DOHH2 (cell line): ENCODE measurements around the gene PHOSPHO1.
A peak's percentile ranks its signal among the peaks of the same experiment; 100 is the strongest.

Source experiments
- H3F3A ChIP-seq: fragments of 200-600 bp; sonication (generic), shearing (Covaris generic); 2 replicates; pipeline ENCODE4 v1.6.0; 2016; ENCODE audit warnings: antibody characterized with exemption, mild to moderate bottlenecking; ENCODE audit not compliant: control insufficient read depth, insufficient read depth
- H3K27ac ChIP-seq: fragments of 200-600 bp; sonication (generic); 2 replicates; pipeline ENCODE4 v1.5.1; 2014; ENCODE audit warnings: low read depth, mild to moderate bottlenecking, low read length, moderate library complexity
- H3K27me3 ChIP-seq: fragments of 200-600 bp; sonication (generic); 2 replicates; pipeline ENCODE4 v1.6.1; 2014; ENCODE audit warnings: mild to moderate bottlenecking, low read length, mixed read lengths; ENCODE audit not compliant: control insufficient read depth
- H3K36me3 ChIP-seq: fragments of 200-600 bp; sonication (generic); 2 replicates; pipeline ENCODE4 v1.6.1; 2014; ENCODE audit warnings: mild to moderate bottlenecking, low read length, moderate library complexity, mixed read lengths; ENCODE audit not compliant: control insufficient read depth
- H3K4me1 ChIP-seq: fragments of 200-600 bp; sonication (generic); 2 replicates; pipeline ENCODE4 v1.6.1; 2014; ENCODE audit warnings: mild to moderate bottlenecking, low read length, mixed read lengths; ENCODE audit not compliant: control insufficient read depth
- H3K4me2 ChIP-seq: fragments of 200-600 bp; sonication (generic); 2 replicates; pipeline ENCODE4 v1.6.0; 2014; ENCODE audit warnings: mild to moderate bottlenecking, low read length, moderate library complexity
- H3K4me3 ChIP-seq: fragments of 200-600 bp; sonication (generic); 2 replicates; pipeline ENCODE4 v1.5.1; 2014; ENCODE audit warnings: mild to moderate bottlenecking, low read length, mixed read lengths
- H3K79me2 ChIP-seq: fragments of 200-600 bp; sonication (generic); 2 replicates; pipeline ENCODE4 v1.6.1; 2014; ENCODE audit warnings: mild to moderate bottlenecking, low read length, mixed read lengths; ENCODE audit not compliant: control insufficient read depth
- H3K9me2 ChIP-seq: fragments of 200-600 bp; sonication (generic); replicated peaks from 2 replicates; pipeline ENCODE4 v1.6.1; 2014; ENCODE audit warnings: mild to moderate bottlenecking, low read length, mixed read lengths; ENCODE audit not compliant: control insufficient read depth
- H3K9me3 ChIP-seq: fragments of 200-600 bp; sonication (generic); 2 replicates; pipeline ENCODE4 v1.6.1; 2014; ENCODE audit warnings: antibody characterized with exemption, low read length, mixed read lengths; ENCODE audit not compliant: control insufficient read depth, insufficient read depth
- H4K20me1 ChIP-seq: fragments of 200-600 bp; sonication (generic); 2 replicates; pipeline ENCODE4 v1.6.0; 2014; ENCODE audit warnings: low read depth, mild to moderate bottlenecking, antibody characterized with exemption, low read length, moderate library complexity; ENCODE audit not compliant: control insufficient read depth, insufficient read depth
- CTCF ChIP-seq: fragments of 200-600 bp; sonication (generic); IDR thresholded peaks from one replicate; pipeline ENCODE4 v1.5.1; 2014; ENCODE audit warnings: antibody characterized with exemption, mild to moderate bottlenecking, low read depth, low read length; ENCODE audit not compliant: poor library complexity, severe bottlenecking
- EZH2phosphoT487 ChIP-seq: fragments of 200-600 bp; sonication (generic); IDR thresholded peaks from 2 replicates; pipeline ENCODE4 v1.6.1; 2017; ENCODE audit warnings: borderline replicate concordance, mild to moderate bottlenecking, antibody characterized with exemption, low read length, moderate library complexity, mixed read lengths

Gene PHOSPHO1

GRCh38 chr17:49225554-49226236 lies 4.9 kb downstream of the PHOSPHO1 start:
- H3K4me3 ChIP-seq = no peak overlapping the region
- H3K79me2 ChIP-seq = no peaks in the 10 kb centered on the region
- peaks cover 14% of the 10 kb centered on the region for H3K36me3 ChIP-seq
- H4K20me1 ChIP-seq = no peaks in the 10 kb centered on the region
- no peak overlapping the region for H3K4me2 ChIP-seq
- no peaks in the 10 kb centered on the region for H3K9me2 ChIP-seq
- no peak for TF ChIP-seq CTCF
- no peak for TF ChIP-seq EZH2phosphoT487
- H3F3A ChIP-seq = peaks cover 7% of the 10 kb centered on the region; the same call in 1 of the 2 replicates
- no peaks in the 10 kb centered on the region for H3K9me3 ChIP-seq
- peaks cover 27% of the 10 kb centered on the region for H3K27me3 ChIP-seq
- H3K27ac ChIP-seq = no peak overlapping the region
- H3K4me1 ChIP-seq = peaks cover 32% of the 10 kb centered on the region

GRCh38 chr17:49224997-49225337 lies 5.6 kb downstream of the PHOSPHO1 start:
- TF ChIP-seq CTCF (no peak), EZH2phosphoT487 (no peak)
- Histone ChIP-seq H3K27ac (no peak overlapping the region), H3K4me3 (no peak overlapping the region), H3F3A (peaks cover 7% of the 10 kb centered on the region; the same call in 1 of the 2 replicates), H3K4me2 (no peak overlapping the region), H3K27me3 (peaks cover 21% of the 10 kb centered on the region), H3K79me2 (no peaks in the 10 kb centered on the region), H3K9me3 (no peaks in the 10 kb centered on the region), H3K36me3 (peaks cover 19% of the 10 kb centered on the region), H4K20me1 (no peaks in the 10 kb centered on the region), H3K9me2 (no peaks in the 10 kb centered on the region), H3K4me1 (peaks cover 27% of the 10 kb centered on the region)

GRCh38 chr17:49224198-49224996 lies 6.2 kb downstream of the PHOSPHO1 start:
- H3K9me3 ChIP-seq = no peaks in the 10 kb centered on the region
- peaks cover 7% of the 10 kb centered on the region; the same call in 1 of the 2 replicates for H3F3A ChIP-seq
- H3K36me3 ChIP-seq = peaks cover 25% of the 10 kb centered on the region
- TF ChIP-seq EZH2phosphoT487 = no peak
- TF ChIP-seq CTCF = no peak
- H3K4me1 ChIP-seq = peaks cover 29% of the 10 kb centered on the region
- H3K27me3 ChIP-seq = peaks cover 15% of the 10 kb centered on the region
- H3K9me2 ChIP-seq = no peaks in the 10 kb centered on the region
- peak overlapping the region; percentile 64 for H3K4me2 ChIP-seq
- H4K20me1 ChIP-seq = no peaks in the 10 kb centered on the region
- no peak overlapping the region for H3K27ac ChIP-seq
- H3K4me3 ChIP-seq = peak overlapping the region; percentile 58
- no peaks in the 10 kb centered on the region for H3K79me2 ChIP-seq
